ENCODE data around the gene IGSF21. TPM values are rescaled to one million over a fixed set of nuclear protein-coding genes. Genes with fewer than 3 reads are reported as not detected.

IGSF21 gene
- total RNA-seq, 1 experiment from 2014 or later = 5.2 TPM

DNA sequence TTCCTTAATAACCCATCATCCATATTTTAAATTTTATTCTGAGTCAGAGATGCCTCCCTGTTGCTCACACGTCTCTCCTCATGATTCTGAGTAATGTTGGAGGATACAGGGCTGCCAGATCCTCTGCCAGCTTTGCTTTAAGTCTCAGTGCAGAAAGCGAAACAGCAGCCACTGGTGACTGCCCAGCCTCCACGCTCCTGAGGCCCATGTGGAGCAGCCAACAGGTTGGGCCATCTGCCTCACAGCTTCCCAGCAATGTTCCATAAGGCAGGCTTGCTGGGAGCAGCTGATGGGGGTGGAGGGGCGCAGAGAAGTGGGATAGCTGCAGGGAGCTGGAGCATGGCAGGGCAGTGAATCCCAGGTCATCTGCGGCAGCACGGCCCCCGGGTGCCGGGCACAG lies 104.2 kb downstream of the IGSF21 start:
- H3K23ac ChIP-seq (ENCODE audit: insufficient read length, low read depth, low read length) = no peak overlapping the region
- H3K56ac ChIP-seq (ENCODE audit: insufficient read length, low read depth, low read length) = no peak overlapping the region
- H3K14ac ChIP-seq (ENCODE audit: insufficient read depth, low read length) = no peak overlapping the region
- no peak overlapping the region for H2BK15ac ChIP-seq (ENCODE audit: low read depth, low read length)
- no peak overlapping the region for H2BK12ac ChIP-seq (ENCODE audit: insufficient read length, low read depth, low read length)
- H3K36me3 Mint-ChIP-seq (ENCODE audit: insufficient read depth in 1 of 3, low read depth in 3 of 3) = peaks cover 0 to 4% (median 3%) of the 10 kb centered on the region in 3 experiments; a peak in 1 of 7 replicates
- no CpG with 5 or more reads among the region's 8 CpGs for WGBS (ENCODE audit: extremely low coverage, insufficient read length, low lambda C conversion rate)
- H3K4me1 ChIP-seq (ENCODE audit: insufficient read depth, low read length) = peaks cover 4% of the 10 kb centered on the region; the same call in 1 of the 2 replicates
- H3K27me3 ChIP-seq (ENCODE audit: insufficient read depth, low read length) = no peaks in the 10 kb centered on the region
- H3K23me2 ChIP-seq (ENCODE audit: insufficient read length, low read depth, low read length, poor library complexity, severe bottlenecking) = no peaks in the 10 kb centered on the region
- H3K4me2 ChIP-seq (ENCODE audit: insufficient read depth, insufficient read length, low read length) = no peak overlapping the region
- no peaks in the 10 kb centered on the region for H3K9me3 ChIP-seq (ENCODE audit: control insufficient read depth, low read depth, low read length)
- no peak overlapping the region for H4K5ac ChIP-seq (ENCODE audit: insufficient read length, low read depth, low read length)
- H2BK20ac ChIP-seq (ENCODE audit: low read depth, low read length, poor library complexity, severe bottlenecking) = no peak overlapping the region
- H3T11ph ChIP-seq (ENCODE audit: low read length) = no peak overlapping the region
- no peak overlapping the region; a peak in 1 of 5 replicates for H3K4me3 Mint-ChIP-seq
- H2BK120ac ChIP-seq (ENCODE audit: low read depth, low read length, poor library complexity, severe bottlenecking) = no peak overlapping the region
- H3K79me2 ChIP-seq (ENCODE audit: insufficient read depth, low read length) = no peaks in the 10 kb centered on the region
- H4K20me1 ChIP-seq (ENCODE audit: control insufficient read depth, insufficient read depth, insufficient read length) = no peaks in the 10 kb centered on the region
- H3K27ac ChIP-seq (ENCODE audit: insufficient read length, low read depth, low read length) = no peak overlapping the region
- H3K9me3 Mint-ChIP-seq = peaks cover 0 to 4% of the 10 kb centered on the region in 2 experiments; a peak in 1 of 5 replicates
- H3K9ac ChIP-seq (ENCODE audit: extremely low read depth, insufficient read length, low read length) = no peak overlapping the region
- H4K8ac ChIP-seq (replicated peaks; ENCODE audit: insufficient read length, low read depth, low read length) = no peak overlapping the region
- H3K27ac Mint-ChIP-seq = peak overlapping the region in 2 of 3 experiments; percentile 21 to 68; a peak in 1 of 7 replicates
- DNase-seq = no peak
- no peak overlapping the region for H3K18ac ChIP-seq (ENCODE audit: insufficient read length, low read depth, low read length)
- H2BK5ac ChIP-seq (ENCODE audit: insufficient read length, low read length) = no peak overlapping the region
- H3K4ac ChIP-seq (ENCODE audit: low read depth, low read length) = no peak overlapping the region
- no peaks in the 10 kb centered on the region; the same call in 1 of the 2 replicates for H3K27me3 Mint-ChIP-seq (ENCODE audit: low read depth)
- TF ChIP-seq, protein P1, sequence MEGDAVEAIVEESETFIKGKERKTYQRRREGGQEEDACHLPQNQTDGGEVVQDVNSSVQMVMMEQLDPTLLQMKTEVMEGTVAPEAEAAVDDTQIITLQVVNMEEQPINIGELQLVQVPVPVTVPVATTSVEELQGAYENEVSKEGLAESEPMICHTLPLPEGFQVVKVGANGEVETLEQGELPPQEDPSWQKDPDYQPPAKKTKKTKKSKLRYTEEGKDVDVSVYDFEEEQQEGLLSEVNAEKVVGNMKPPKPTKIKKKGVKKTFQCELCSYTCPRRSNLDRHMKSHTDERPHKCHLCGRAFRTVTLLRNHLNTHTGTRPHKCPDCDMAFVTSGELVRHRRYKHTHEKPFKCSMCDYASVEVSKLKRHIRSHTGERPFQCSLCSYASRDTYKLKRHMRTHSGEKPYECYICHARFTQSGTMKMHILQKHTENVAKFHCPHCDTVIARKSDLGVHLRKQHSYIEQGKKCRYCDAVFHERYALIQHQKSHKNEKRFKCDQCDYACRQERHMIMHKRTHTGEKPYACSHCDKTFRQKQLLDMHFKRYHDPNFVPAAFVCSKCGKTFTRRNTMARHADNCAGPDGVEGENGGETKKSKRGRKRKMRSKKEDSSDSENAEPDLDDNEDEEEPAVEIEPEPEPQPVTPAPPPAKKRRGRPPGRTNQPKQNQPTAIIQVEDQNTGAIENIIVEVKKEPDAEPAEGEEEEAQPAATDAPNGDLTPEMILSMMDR (conservative IDR thresholded peaks at IDR 0.05) = no peak
- no peak overlapping the region for H2AK5ac ChIP-seq (ENCODE audit: insufficient read length, low read length)
- H3K79me1 ChIP-seq (ENCODE audit: insufficient read depth, low read depth, low read length, poor library complexity, severe bottlenecking) = no peaks in the 10 kb centered on the region
- no peak overlapping the region for H4K91ac ChIP-seq (ENCODE audit: insufficient read length, low read depth, low read length)
- H3K4me1 Mint-ChIP-seq = peaks cover 21 to 33% of the 10 kb centered on the region in 2 experiments
- H2AFZ ChIP-seq (ENCODE audit: low read length) = no peak overlapping the region

Measured in H9 (cell line).